ENCODE data around the gene PKP4.

PKP4 gene

DNA sequence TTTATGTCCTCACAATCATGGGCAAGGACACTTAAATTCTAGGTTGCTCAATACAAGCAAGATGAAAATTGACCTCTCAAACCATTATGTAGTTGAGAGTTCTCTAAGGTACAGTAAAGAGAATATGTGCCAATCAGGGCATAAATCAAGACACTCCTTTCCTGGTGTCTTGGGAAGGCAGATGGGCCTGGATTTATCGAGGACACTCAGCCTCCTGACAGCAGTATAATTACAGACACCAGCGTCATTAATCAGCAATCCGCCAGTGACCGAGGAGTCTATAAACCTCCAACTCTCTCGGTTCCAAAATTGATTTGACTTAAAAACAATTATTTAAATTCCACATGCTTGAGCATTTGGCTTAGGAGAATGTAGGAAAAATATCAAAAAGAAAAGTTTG lies 262.7 kb downstream of the PKP4 start:
- Histone ChIP-seq H3K4me3 (no peak overlapping the region), H3K27ac (no peak overlapping the region)
- no peak for TF ChIP-seq CTCF (IDR thresholded peaks at IDR 0.05)
- no peak for DNase-seq (ENCODE audit: low spot score)

GRCh38 chr2:158722266-158723105 lies 265.7 kb downstream of the PKP4 start:
- Histone ChIP-seq H3K27ac (no peak overlapping the region), H3K4me3 (no peak overlapping the region)
- no peak for TF ChIP-seq CTCF (IDR thresholded peaks at IDR 0.05)
- no peak for DNase-seq (ENCODE audit: low spot score)

GRCh38 chr2:158723181-158723838 lies 266.6 kb downstream of the PKP4 start:
- Histone ChIP-seq H3K27ac (no peak overlapping the region), H3K4me3 (no peak overlapping the region)
- no peak for DNase-seq (ENCODE audit: low spot score)
- no peak for TF ChIP-seq CTCF (IDR thresholded peaks at IDR 0.05)

DNA sequence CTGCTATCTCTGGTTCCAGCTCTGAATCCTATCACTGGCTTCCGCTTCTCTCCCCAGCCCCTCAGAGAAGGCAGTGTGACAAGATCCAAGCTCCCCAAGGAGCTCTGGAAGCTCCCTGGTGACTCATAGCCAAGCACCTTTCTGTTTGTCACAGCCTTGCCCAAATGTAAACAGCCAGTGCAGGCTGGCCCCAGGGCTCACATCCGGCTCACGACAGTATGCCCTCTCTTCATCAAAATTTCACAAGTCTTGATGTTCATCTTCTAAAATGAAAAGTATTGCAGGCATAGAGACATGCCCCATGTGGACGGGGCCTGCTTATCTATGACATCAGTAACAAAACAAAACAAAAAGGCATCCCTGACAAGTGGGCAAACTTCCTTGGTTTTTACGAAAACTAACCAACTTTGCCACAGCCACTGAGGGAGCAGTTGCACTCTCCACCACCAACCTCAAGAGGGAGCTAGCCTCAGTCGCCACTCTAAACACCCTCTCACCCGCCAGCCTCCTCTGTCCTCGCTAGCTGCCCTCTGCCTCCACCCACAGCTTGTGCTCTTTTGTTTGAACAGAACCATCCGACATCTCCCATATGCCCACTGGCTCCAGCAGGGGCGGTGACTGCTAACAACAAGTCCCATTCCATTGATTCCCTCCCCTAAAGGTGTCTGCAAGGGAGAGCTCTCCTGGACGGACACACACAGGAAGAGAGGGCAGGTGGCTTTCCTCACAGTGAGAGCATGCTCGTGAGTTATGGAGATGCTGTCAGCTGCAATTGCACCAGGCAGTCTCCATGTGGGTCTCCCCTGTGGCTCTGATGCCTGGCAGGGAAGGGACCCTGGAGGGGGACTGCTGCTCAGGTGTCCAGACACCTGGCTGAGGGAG lies 267.4 kb downstream of the PKP4 start:
- H3K27ac ChIP-seq: no peak overlapping the region
- no peak for DNase-seq (ENCODE audit: low spot score)
- H3K4me3 ChIP-seq: no peak overlapping the region
- TF ChIP-seq CTCF (IDR thresholded peaks at IDR 0.05): no peak

- no peak overlapping the region for H3K27ac ChIP-seq
- TF ChIP-seq CTCF (IDR thresholded peaks at IDR 0.05): no peak
- no peak for DNase-seq (ENCODE audit: low spot score)
- no peak overlapping the region for H3K4me3 ChIP-seq
These were observed 268.1 kb downstream of the PKP4 start for GRCh38 chr2:158724803-158725381.

- H3K27ac ChIP-seq: no peak overlapping the region
- no peak for TF ChIP-seq CTCF (IDR thresholded peaks at IDR 0.05)
- no peak overlapping the region for H3K4me3 ChIP-seq
- no peak for DNase-seq (ENCODE audit: low spot score)
These were observed 268.7 kb downstream of the PKP4 start for GRCh38 chr2:158725441-158725891.

Measured in coronary artery (tissue), 2 donors.